Activated T-helper 9 cell treated with anti-CD3 and anti-CD28 coated beads, Interleukin-2, amount 50 U/mL, for 16 hours (primary cell): ENCODE results near the gene GLRA3.
"Not testable (repeated sequence)": the region's sequence is repeated elsewhere in the genome, so short reads cannot be mapped to it uniquely, and the experiment has no call there.

Experiments
- DNase-seq: peaks from one replicate; pipeline ENCODE4 v3.0.0-alpha.2; 2020; ENCODE audit warnings: low read depth

The GLRA3 gene

GRCh38 chr4:174828845-174829701, at the start of gene GLRA3:
TSS of gene GLRA3 (minus strand) at chr4:174829247. CDS start at chr4:174828811, 436 bp downstream.
- no peak for DNase-seq

GRCh38 chr4:174874898-174875297, 45.9 kb upstream of the GLRA3 start:
- DNase-seq: no peak

- no peak for DNase-seq
Measured at GRCh38 chr4:174873931-174874330, 44.9 kb upstream of the GLRA3 start.

- not testable (repeated sequence) for DNase-seq
Measured at GRCh38 chr4:174873146-174873545, 44.1 kb upstream of the GLRA3 start.

GRCh38 chr4:174871407-174871806, 42.4 kb upstream of the GLRA3 start:
- no peak for DNase-seq

- DNase-seq: no peak
Measured at GRCh38 chr4:174870311-174870710, 41.3 kb upstream of the GLRA3 start.

GRCh38 chr4:174869339-174869738, 40.3 kb upstream of the GLRA3 start:
- no peak for DNase-seq

GRCh38 chr4:174867903-174868302, 38.9 kb upstream of the GLRA3 start:
- DNase-seq: no peak

- DNase-seq: no peak
Measured at GRCh38 chr4:174865418-174865985, 36.5 kb upstream of the GLRA3 start.

- no peak for DNase-seq
Measured at GRCh38 chr4:174864031-174864430, 35.0 kb upstream of the GLRA3 start.

GRCh38 chr4:174860588-174860987, 31.5 kb upstream of the GLRA3 start:
- no peak for DNase-seq

GRCh38 chr4:174859904-174860303, 30.9 kb upstream of the GLRA3 start:
- no peak for DNase-seq

- no peak for DNase-seq
Measured at GRCh38 chr4:174856926-174857800, 28.1 kb upstream of the GLRA3 start.

- no peak for DNase-seq
Measured at GRCh38 chr4:174855050-174855449, 26.0 kb upstream of the GLRA3 start.

- no peak for DNase-seq
Measured at GRCh38 chr4:174853629-174854028, 24.6 kb upstream of the GLRA3 start.

GRCh38 chr4:174848596-174848995, 19.5 kb upstream of the GLRA3 start:
- no peak for DNase-seq

GRCh38 chr4:174847801-174848427, 18.9 kb upstream of the GLRA3 start:
- no peak for DNase-seq

- no peak for DNase-seq
Measured at GRCh38 chr4:174835536-174835935, 6.5 kb upstream of the GLRA3 start.

GRCh38 chr4:174834477-174834876, 5.4 kb upstream of the GLRA3 start:
- DNase-seq: no peak

GRCh38 chr4:174826660-174827059, 2.4 kb downstream of the GLRA3 start:
- DNase-seq: no peak

GRCh38 chr4:174815282-174815681, 13.8 kb downstream of the GLRA3 start:
- no peak for DNase-seq

GRCh38 chr4:174813292-174813691, 15.8 kb downstream of the GLRA3 start:
- no peak for DNase-seq
